A673 (cell line): ENCODE measurements around the gene HCRTR2.

Experiments used
- CTCF ChIP-seq: fragments of 300-800, 200-600 bp; sonication (generic); conservative IDR thresholded peaks from 2 replicates; pipeline ENCODE4 v1.5.1; 2017; ENCODE audit warnings: low read depth, mild to moderate bottlenecking, antibody characterized with exemption, low read length, moderate library complexity, mixed read lengths
- EZH2 ChIP-seq: fragments of 200-600 bp; sonication (generic); IDR thresholded peaks from 2 replicates; pipeline ENCODE4 v1.6.1; 2017; ENCODE audit warnings: borderline replicate concordance, low read depth, mild to moderate bottlenecking, mixed read lengths, antibody characterized with exemption, low read length; ENCODE audit not compliant: poor library complexity, severe bottlenecking

- TF ChIP-seq CTCF (no peak), EZH2 (no peak)
These were observed 146.4 kb downstream of the HCRTR2 start for GRCh38 chr6:55320696-55321086.
